K562 (cell line): ENCODE results near the gene PEX11B. TPM values are rescaled to one million over a fixed set of nuclear protein-coding genes. Genes with fewer than 3 reads are reported as not detected.

ENCODE experiments used
- ARID1B ChIP-seq: fragments of 450-650 bp; IDR thresholded peaks from 2 replicates; pipeline ENCODE4 v1.6.1; 2016; ENCODE audit warnings: antibody characterized with exemption, mild to moderate bottlenecking, inconsistent platforms
- CBX2 ChIP-seq: fragments of 200-600 bp; sonication (generic); IDR thresholded peaks from one replicate; pipeline ENCODE4 v1.6.1; 2012; ENCODE audit warnings: mild to moderate bottlenecking, low read length, inconsistent platforms; ENCODE audit not compliant: insufficient read depth, poor library complexity, severe bottlenecking
- COPS2 ChIP-seq: fragments of 450-650 bp; conservative IDR thresholded peaks from 2 replicates; pipeline ENCODE4 v1.6.1; 2016; ENCODE audit warnings: mild to moderate bottlenecking, moderate library complexity
- EP300 ChIP-seq: IDR thresholded peaks from 2 replicates; pipeline ENCODE4 v1.6.1; 2012; ENCODE audit warnings: low read length, improper control_type of control experiment
- FOSL1 ChIP-seq: fragments of 200-800 bp; sonication (Bioruptor generic); conservative IDR thresholded peaks from 2 replicates; pipeline ENCODE4 v1.6.1; 2016; ENCODE audit warnings: missing genetic modification characterization, missing compliant biosample characterization
- FOXK2 ChIP-seq, 2 experiments: fragments of 450-650 bp; IDR thresholded peaks in 1 of 2; conservative IDR thresholded peaks in 1 of 2; 2 replicates each; pipeline ENCODE4 v1.6.1; 2016; ENCODE audit warnings: low read depth in 2 of 2, mild to moderate bottlenecking in 1 of 2
- FOXM1 ChIP-seq, 2 experiments: fragments of 450-650 bp in 1 of 2; sonication (generic) in 1 of 2; formaldehyde crosslinking in 1 of 2; IDR thresholded peaks; 2 replicates each; pipeline versions ENCODE4 v1.6.1 to v1.9.0; 2017 to 2022; ENCODE audit warnings: low read depth in 2 of 2, mild to moderate bottlenecking in 2 of 2, missing genetic modification reagents in 1 of 2, moderate library complexity in 1 of 2
- GABPA ChIP-seq: fragments of 200-800 bp; sonication (Bioruptor generic); conservative IDR thresholded peaks from 2 replicates; pipeline ENCODE4 v1.6.1; 2016; ENCODE audit warnings: low read depth, missing genetic modification characterization, missing compliant biosample characterization
- NR2C1 ChIP-seq, 2 experiments: fragments of 450-650 bp; IDR thresholded peaks; 2 replicates each; pipeline ENCODE4 v1.6.1; 2017; ENCODE audit warnings: mild to moderate bottlenecking in 2 of 2, antibody characterized with exemption in 1 of 2, inconsistent platforms in 1 of 2, missing compliant biosample characterization in 1 of 2, missing genetic modification characterization in 1 of 2
- PTTG1 ChIP-seq: fragments of 450-650 bp; IDR thresholded peaks from 2 replicates; pipeline ENCODE4 v1.6.1; 2016; ENCODE audit warnings: low read depth, mild to moderate bottlenecking, missing genetic modification characterization, missing compliant biosample characterization
- SIN3A ChIP-seq, 2 experiments: fragments of 150-350 bp in 1 of 2; IDR thresholded peaks; 2 replicates each; pipeline ENCODE4 v1.6.1; 2011 to 2016; ENCODE audit warnings: borderline replicate concordance in 2 of 2, low read depth in 2 of 2, low read length in 2 of 2, mild to moderate bottlenecking in 2 of 2, moderate library complexity in 2 of 2; ENCODE audit not compliant: control insufficient read depth in 1 of 2
- SMAD2 ChIP-seq: fragments of 150-350 bp; IDR thresholded peaks from 2 replicates; pipeline ENCODE4 v1.6.1; 2014; ENCODE audit warnings: low read depth, mild to moderate bottlenecking, low read length
- STAG1 ChIP-seq: sonication (generic); formaldehyde crosslinking; IDR thresholded peaks from 2 replicates; pipeline ENCODE4 v1.5.0; 2020; ENCODE audit warnings: missing genetic modification reagents, borderline replicate concordance
- THRAP3 ChIP-seq: fragments of 450-650 bp; IDR thresholded peaks from 2 replicates; pipeline ENCODE4 v1.6.1; 2016; ENCODE audit warnings: mild to moderate bottlenecking, inconsistent platforms, borderline replicate concordance
- TRIM28 ChIP-seq: fragments of 450-650 bp; IDR thresholded peaks from 2 replicates; pipeline ENCODE4 v1.6.1; 2017
- ZFPM2 ChIP-seq: fragments of 250-450 bp; sonication (Bioruptor Pico); IDR thresholded peaks from 2 replicates; pipeline ENCODE4 v1.5.1; 2022; ENCODE audit warnings: mild to moderate bottlenecking
- polyA plus RNA-seq, 8 experiments: library from polyadenylated mRNA; depleted of rRNA in 4 of 8; stranded (reverse) in 5 of 8; unstranded in 3 of 8; fragments of >200 nt; fragmentation: Nextera tagmentation in 2 of 8; fragmentation: Illumina TruSeq in 1 of 8; extraction: Ambion mirVana in 2 of 8; extraction: Trizol in 1 of 8; gene quantifications; 2 replicates each; pipeline versions ENCODE4 v1.2.1 to v1.2.3, GENCODE V29; 2011 to 2014; ENCODE audit warnings: inconsistent platforms in 1 of 8, missing spikeins in 1 of 8
- total RNA-seq, 7 experiments: library from RNA; depleted of rRNA in 6 of 7; stranded (reverse); fragments of >200 nt in 6 of 7; fragmentation: Illumina TruSeq in 2 of 7; extraction: Trizol in 2 of 7; gene quantifications; 2 replicates each; pipeline versions ENCODE4 v1.2.1 to v1.2.3, GENCODE V29; 2011 to 2021; ENCODE audit warnings: low replicate concordance in 1 of 7
- TF ChIP-seq, protein P1 (sequence below): fragments of 250-450 bp; sonication (Bioruptor Pico); IDR thresholded peaks from 2 replicates; pipeline ENCODE4 v1.4.0; 2020
- TF ChIP-seq, protein P2 (sequence below): fragments of 450-650 bp; formaldehyde crosslinking; IDR thresholded peaks from 2 replicates; pipeline ENCODE4 v1.4.0; 2022; ENCODE audit warnings: mild to moderate bottlenecking, moderate library complexity
- TF ChIP-seq, protein P3 (sequence below): conservative IDR thresholded peaks from 2 replicates; pipeline ENCODE4 v1.6.1; 2011; ENCODE audit warnings: low read depth, mild to moderate bottlenecking, low read length; ENCODE audit not compliant: control insufficient read depth
- TF ChIP-seq, protein P4 (sequence below): fragments of 450-650 bp; formaldehyde crosslinking; IDR thresholded peaks from 2 replicates; pipeline ENCODE4 v1.4.0; 2020; ENCODE audit warnings: mild to moderate bottlenecking, moderate library complexity

The PEX11B gene
- total and polyA plus RNA-seq, 9 of the 15 experiments (the other 6 are each of a cell fraction or from before 2014, with no cell fraction given), result 13.2 to 60.0 (median 21.7) TPM

DNA sequence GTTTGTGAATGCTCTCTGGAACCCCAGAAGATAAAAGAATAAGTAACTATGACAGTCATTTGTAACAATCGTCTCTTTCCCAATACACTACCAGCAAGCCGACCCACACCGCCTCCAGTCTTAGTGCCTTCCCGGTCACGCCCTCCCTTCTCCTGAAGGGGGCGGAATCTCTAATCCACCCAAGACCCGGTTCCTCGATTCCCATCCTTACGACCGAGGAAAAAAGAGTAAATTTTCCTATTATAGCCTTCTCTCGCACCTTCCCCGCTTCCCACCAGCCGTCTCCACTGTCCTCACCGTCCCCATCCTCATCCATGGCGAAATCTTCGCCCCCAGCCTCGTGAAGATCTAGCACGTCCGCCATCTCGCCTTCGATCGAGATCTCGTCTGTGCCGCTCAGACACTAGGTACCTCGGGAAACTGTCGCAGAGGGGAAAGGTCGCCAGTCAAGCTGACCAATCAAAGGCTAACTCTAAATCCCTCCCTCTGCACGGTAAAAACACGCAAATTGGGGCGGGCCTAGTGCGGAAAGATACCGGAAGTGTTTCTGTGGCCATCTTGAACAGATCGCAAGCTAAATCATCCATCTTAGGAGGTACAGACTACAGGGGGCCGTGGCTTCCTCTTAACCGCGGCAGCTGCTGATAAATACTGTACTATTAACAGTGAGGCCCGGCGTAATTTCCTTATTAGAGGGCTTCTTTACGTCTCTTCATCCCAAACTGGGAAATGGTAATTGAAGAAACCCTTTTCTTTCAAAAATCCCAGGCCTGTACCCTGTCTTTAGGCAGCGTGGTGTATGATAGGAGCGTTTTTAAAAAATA, 8.8 kb upstream of the PEX11B start, which contains the start of gene RBM8A (continued):
- TF ChIP-seq, protein P1, sequence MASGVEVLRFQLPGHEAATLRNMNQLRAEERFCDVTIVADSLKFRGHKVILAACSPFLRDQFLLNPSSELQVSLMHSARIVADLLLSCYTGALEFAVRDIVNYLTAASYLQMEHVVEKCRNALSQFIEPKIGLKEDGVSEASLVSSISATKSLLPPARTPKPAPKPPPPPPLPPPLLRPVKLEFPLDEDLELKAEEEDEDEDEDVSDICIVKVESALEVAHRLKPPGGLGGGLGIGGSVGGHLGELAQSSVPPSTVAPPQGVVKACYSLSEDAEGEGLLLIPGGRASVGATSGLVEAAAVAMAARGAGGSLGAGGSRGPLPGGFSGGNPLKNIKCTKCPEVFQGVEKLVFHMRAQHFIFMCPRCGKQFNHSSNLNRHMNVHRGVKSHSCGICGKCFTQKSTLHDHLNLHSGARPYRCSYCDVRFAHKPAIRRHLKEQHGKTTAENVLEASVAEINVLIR (CRISPR knock-in tag), result peak; percentile 72; the same call in 1 of the 2 replicates
- TF ChIP-seq SMAD2 (no peak), STAG1 (no peak), GABPA (peak; percentile 93), SIN3A (IDR thresholded peaks at IDR 0.05; ENCODE audit: borderline replicate concordance in 2 of 2, control insufficient read depth in 1 of 2, low read depth in 2 of 2, low read length in 2 of 2) (peak in 1 of 2 experiments; percentile 24; a peak in 1 of 4 replicates), CBX2 (no peak), FOXK2 (conservative IDR thresholded peaks at IDR 0.05 in 1 of 2, IDR thresholded peaks at IDR 0.05 in 1 of 2; ENCODE audit: low read depth in 2 of 2) (peak; percentile 88 to 94), FOXM1 (IDR thresholded peaks at IDR 0.05; ENCODE audit: low read depth) (peak; percentile 48; the same call in 1 of the 2 replicates), FOXM1 (CRISPR knock-in tag; IDR thresholded peaks at IDR 0.05; ENCODE audit: low read depth) (no peak), NR2C1 (IDR thresholded peaks at IDR 0.05) (peak; percentile 99), NR2C1 (tag; IDR thresholded peaks at IDR 0.05) (peak; percentile 99), EP300 (no peak), THRAP3 (peak; percentile 26; the same call in 1 of the 2 replicates), ZFPM2 (CRISPR knock-in tag) (no peak), FOSL1 (tag) (peak; percentile 58), COPS2 (no peak), PTTG1 (tag) (no peak), TRIM28 (peak; percentile 76), ARID1B (peak; percentile 67)
- TF ChIP-seq, protein P2, sequence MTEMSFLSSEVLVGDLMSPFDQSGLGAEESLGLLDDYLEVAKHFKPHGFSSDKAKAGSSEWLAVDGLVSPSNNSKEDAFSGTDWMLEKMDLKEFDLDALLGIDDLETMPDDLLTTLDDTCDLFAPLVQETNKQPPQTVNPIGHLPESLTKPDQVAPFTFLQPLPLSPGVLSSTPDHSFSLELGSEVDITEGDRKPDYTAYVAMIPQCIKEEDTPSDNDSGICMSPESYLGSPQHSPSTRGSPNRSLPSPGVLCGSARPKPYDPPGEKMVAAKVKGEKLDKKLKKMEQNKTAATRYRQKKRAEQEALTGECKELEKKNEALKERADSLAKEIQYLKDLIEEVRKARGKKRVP, result no peak
- TF ChIP-seq, protein P3, sequence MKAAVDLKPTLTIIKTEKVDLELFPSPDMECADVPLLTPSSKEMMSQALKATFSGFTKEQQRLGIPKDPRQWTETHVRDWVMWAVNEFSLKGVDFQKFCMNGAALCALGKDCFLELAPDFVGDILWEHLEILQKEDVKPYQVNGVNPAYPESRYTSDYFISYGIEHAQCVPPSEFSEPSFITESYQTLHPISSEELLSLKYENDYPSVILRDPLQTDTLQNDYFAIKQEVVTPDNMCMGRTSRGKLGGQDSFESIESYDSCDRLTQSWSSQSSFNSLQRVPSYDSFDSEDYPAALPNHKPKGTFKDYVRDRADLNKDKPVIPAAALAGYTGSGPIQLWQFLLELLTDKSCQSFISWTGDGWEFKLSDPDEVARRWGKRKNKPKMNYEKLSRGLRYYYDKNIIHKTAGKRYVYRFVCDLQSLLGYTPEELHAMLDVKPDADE, result no peak
- TF ChIP-seq, protein P4, sequence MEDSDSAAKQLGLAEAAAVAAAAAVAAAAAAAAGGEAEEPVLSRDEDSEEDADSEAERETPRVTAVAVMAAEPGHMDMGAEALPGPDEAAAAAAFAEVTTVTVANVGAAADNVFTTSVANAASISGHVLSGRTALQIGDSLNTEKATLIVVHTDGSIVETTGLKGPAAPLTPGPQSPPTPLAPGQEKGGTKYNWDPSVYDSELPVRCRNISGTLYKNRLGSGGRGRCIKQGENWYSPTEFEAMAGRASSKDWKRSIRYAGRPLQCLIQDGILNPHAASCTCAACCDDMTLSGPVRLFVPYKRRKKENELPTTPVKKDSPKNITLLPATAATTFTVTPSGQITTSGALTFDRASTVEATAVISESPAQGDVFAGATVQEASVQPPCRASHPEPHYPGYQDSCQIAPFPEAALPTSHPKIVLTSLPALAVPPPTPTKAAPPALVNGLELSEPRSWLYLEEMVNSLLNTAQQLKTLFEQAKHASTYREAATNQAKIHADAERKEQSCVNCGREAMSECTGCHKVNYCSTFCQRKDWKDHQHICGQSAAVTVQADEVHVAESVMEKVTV, result peak; percentile 28; the same call in 1 of the 2 replicates
